GM21526 (cell line): ENCODE measurements around the gene RABGAP1L.

Experiments
- ATAC-seq: cut with Tn5 transposase; IDR thresholded peaks from one replicate; pipeline ENCODE4 v1.9.1; 2021; ENCODE audit warnings: moderate library complexity; ENCODE audit not compliant: unreplicated experiment, low FRiP score

Gene RABGAP1L

GRCh38 chr1:174967845-174968705 lies 808.8 kb downstream of the RABGAP1L start:
- no peak for ATAC-seq

GRCh38 chr1:174968750-174969244 lies 809.5 kb downstream of the RABGAP1L start:
- ATAC-seq = peak; percentile 58

DNA sequence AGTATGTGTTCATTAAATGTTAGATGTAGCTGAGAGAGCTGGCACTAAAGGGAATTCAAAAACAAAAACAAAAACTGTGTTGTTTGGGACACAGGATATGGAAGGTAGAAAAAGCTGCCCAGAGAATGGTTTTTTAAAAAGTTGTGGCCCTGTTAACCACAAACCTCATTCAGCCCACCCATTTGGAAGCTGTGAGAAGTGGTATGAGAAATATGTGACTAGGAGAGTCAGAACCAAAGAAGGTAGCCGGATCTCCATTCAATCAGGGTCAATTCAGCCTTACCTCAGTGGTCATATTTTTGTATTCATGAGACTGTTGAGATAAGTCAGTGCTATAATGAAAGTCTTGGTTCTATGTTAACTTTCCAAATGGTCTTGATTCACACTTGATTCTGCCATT lies 810.7 kb downstream of the RABGAP1L start:
- no peak for ATAC-seq

GRCh38 chr1:174971466-174971865 lies 812.1 kb downstream of the RABGAP1L start:
- ATAC-seq = no peak

DNA sequence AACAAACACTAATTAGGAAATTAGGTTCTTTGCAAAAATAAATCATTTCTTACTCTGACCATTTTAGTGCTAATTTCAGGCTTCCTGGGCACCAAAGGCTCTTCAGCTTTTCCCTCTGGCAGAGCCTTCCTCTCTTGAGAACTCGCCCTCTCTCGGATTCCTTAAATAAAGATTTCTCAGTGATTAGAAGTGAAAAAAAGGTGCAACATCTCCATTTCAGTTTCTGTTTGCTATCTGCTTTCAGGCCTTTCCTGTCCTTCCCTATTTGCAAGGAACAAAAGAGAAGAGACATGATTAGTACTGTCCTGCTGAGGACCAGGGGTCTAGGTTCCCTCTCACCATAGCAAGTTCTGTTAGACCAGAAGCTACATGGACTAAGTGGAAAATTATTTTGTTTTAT lies 812.6 kb downstream of the RABGAP1L start:
- ATAC-seq = no peak

DNA sequence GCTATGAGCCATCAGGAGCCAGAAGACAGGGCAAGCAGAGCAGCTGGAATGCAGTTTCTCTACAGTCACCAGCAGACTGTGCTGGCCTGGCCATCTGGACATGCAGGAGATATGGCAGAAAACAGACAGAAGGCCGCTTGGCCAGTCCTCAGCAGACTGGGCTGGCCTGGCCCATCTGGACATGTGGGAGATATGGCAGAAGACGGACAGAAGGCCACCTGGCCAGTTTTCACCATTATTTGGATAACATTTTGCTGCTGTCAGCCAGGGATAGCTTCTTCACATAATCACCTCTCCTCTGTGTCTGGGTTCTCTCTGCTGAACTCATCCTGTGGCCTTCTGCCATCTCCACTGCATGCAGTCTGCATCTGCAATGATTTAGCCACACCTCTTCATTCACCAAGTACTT lies 815.4 kb downstream of the RABGAP1L start:
- ATAC-seq = no peak

GRCh38 chr1:174975764-174976163 lies 816.4 kb downstream of the RABGAP1L start:
- ATAC-seq = no peak

DNA sequence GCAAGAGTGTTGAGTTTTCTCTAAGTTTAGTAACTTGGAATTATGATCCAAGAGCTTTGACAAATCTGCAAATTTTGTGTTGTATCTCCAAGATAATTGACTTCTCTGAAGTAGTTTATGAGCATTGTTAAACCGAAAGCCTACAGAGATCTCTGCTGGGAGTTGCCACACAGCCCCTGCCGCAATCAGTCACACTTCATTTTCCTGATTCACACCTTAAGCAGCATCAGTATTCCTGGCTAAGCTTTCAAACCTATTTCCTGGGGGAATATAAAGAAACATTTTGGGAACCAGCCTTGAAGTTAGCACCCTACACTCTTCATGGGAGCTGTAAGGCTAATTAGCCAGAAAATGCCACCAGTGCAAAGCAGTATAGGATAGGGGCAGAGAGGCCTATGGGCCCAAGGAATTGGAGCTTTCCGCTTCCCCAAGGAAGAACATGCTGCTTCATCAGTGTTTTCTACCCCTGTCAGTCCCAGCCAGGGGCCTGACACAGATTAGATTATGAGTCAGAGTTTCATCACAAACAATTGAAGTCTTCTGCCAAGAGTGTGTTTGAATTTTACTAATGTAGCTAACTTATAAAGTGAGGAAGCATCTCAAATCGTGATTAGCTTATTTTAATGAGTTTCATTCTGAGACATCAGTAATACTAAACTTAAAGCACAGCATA lies 817.3 kb downstream of the RABGAP1L start:
- no peak for ATAC-seq

DNA sequence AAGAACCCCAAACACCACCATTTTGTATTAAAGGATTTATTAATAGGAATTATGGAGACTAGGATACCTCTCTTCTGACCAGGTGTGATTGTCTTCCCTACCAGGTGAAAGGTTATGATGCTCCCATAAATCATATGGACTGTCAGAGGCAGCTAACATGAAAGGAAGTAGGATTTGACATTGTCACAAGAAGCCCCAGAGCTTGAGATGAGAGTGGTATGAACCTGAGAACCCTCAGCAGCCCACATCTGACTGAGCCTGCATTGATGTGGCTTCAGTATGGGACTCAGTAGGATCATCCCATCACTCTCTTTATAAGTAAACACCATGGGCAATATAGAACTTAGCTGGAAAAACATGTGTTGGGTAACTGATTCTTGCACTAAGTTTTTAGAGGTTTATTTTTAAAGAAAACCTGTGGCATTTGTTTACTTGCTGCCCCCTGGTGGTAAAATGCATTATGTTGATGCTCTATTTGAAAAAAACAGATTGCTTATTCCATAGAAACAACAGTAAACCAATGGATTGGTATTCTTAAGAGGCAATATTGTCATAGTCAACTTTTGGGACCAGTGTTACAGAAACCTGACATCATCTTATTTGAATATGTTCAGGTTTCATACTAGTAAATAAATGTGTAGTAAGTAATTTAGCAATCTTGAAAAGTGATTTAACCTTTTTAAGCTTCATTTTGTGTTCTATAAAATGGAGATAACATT lies 823.8 kb downstream of the RABGAP1L start:
- ATAC-seq = no peak

- ATAC-seq = no peak
Measured at GRCh38 chr1:174984952-174985351, 825.6 kb downstream of the RABGAP1L start.

GRCh38 chr1:174988539-174988938 lies 829.2 kb downstream of the RABGAP1L start:
- no peak for ATAC-seq

- no peak for ATAC-seq
Measured at GRCh38 chr1:174988986-174989385, 829.7 kb downstream of the RABGAP1L start.

- ATAC-seq = no peak
Measured at GRCh38 chr1:174989536-174990220, 830.4 kb downstream of the RABGAP1L start.

GRCh38 chr1:174990382-174990999 lies 831.2 kb downstream of the RABGAP1L start:
- no peak for ATAC-seq

DNA sequence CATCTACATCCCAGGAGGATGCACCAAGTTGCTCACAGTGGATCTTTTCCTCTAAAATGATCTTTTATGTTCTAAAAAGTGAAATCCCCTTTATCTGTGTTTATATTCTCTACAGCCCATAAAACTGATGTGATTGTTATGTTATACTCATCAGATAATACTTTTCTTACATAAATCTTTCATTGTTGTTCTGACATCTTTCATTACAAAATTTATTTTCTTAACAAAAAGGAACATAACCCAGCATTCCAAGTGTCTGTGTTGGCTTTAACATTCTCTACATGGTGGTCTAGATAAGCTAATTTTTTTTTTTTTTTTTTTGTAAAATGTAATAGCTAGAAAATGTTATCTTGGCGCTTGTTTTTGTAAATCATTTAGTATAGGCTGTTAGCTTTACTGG lies 832.2 kb downstream of the RABGAP1L start:
- no peak for ATAC-seq

GRCh38 chr1:174995121-174995520 lies 835.8 kb downstream of the RABGAP1L start:
- ATAC-seq = no peak

- no peak for ATAC-seq
Measured at GRCh38 chr1:174995916-174996315, 836.6 kb downstream of the RABGAP1L start.

DNA sequence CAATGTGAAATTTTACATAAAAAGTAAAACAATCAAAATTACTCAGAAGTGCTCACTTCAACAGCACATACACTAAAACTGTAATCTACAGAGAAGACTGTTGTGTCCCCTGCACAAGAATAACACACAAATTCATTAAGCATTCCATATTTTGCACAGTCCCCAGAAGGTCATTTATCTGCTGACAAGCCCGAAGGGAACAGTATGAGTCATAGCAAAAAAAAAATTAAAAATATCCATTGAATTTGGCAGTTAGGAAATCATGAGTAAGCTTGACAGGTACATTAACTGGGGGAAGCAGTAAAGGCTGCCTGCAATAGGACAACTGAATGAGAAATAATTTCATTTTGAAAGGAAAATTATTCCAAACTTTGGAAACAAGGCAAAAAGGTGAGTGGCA lies 837.2 kb downstream of the RABGAP1L start:
- ATAC-seq = no peak

DNA sequence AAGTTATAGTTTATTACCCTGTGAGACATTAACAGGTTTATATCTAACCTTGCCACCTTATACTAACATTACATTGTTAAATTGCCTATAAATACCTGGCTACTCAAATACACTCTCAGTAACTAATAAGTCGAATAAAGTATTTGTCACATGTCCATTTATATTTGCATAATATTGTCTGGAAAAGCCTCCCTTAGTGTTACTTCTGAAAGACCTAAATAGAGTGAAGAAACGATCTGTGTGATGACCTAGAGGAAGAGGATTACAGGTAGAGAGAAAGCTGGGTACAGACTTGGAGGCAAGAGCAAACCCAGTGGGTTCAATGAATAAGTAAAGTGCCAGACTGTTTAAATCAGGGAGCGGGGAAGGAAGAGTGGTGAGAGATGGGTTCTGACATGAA lies 837.7 kb downstream of the RABGAP1L start:
- ATAC-seq = no peak

- ATAC-seq = peak; percentile 22
Measured at GRCh38 chr1:174998569-174999215, 839.4 kb downstream of the RABGAP1L start.
